Calu3 (cell line): Measurements from ENCODE around the gene SLC38A11. TPM values are rescaled to one million over a fixed set of nuclear protein-coding genes. Genes with fewer than 3 reads are reported as not detected.

ENCODE experiments used
- BruUV-seq: library from RNA; stranded (reverse); fragments of 400-500 nt; replicated peaks from 2 replicates; lab custom pipeline; 2021; lab: Mats Ljungman, UMichigan
- CTCF ChIA-PET: fragments of 300-600 bp; sonication (Branson Sonifier 250); formaldehyde crosslinking; loops from one replicate; lab custom pipeline; 2022; ENCODE audit warnings: antibody characterized with exemption; lab: Charles Lee
- DNase-seq: peaks from one replicate; pipeline ENCODE4 v3.0.0; 2022
- H3K27ac Mint-ChIP-seq: one replicate; pipeline ENCODE4 v1.8.0; 2022; ENCODE audit warnings: mixed read lengths; ENCODE audit not compliant: unreplicated experiment
- H3K27me3 Mint-ChIP-seq: one replicate; pipeline ENCODE4 v1.8.0; 2022; ENCODE audit warnings: mixed read lengths; ENCODE audit not compliant: unreplicated experiment
- H3K36me3 Mint-ChIP-seq: one replicate; pipeline ENCODE4 v1.8.0; 2022; ENCODE audit warnings: mild to moderate bottlenecking, moderate library complexity, mixed read lengths; ENCODE audit not compliant: insufficient read depth, unreplicated experiment
- H3K4me1 Mint-ChIP-seq: one replicate; pipeline ENCODE4 v1.8.0; 2022; ENCODE audit warnings: mild to moderate bottlenecking, low read depth, mixed read lengths; ENCODE audit not compliant: unreplicated experiment
- H3K4me3 Mint-ChIP-seq: one replicate; pipeline ENCODE4 v1.8.0; 2022; ENCODE audit warnings: mild to moderate bottlenecking, low read depth, moderate library complexity, mixed read lengths; ENCODE audit not compliant: unreplicated experiment
- H3K9me3 Mint-ChIP-seq: one replicate; pipeline ENCODE4 v1.8.0; 2022; ENCODE audit warnings: low read depth, mixed read lengths; ENCODE audit not compliant: unreplicated experiment
- CTCF ChIP-seq: fragments of 200-600 bp; IDR thresholded peaks from one replicate; pipeline ENCODE4 v1.8.0; 2022; ENCODE audit warnings: antibody characterized with exemption; ENCODE audit not compliant: unreplicated experiment
- intact Hi-C: fragments of 100-400 bp; cut with micrococcal nuclease; formaldehyde crosslinking; loops from one replicate; pipeline ENCODE4 v1.10.0; 2022; ENCODE audit not compliant: unreplicated experiment
- total RNA-seq: library from RNA; stranded (reverse); gene quantifications from 2 replicates; pipeline ENCODE4 v1.2.3, GENCODE V29; 2022

SLC38A11 gene
- total RNA-seq, 1 experiment from 2014 or later = 0.57 TPM

DNA sequence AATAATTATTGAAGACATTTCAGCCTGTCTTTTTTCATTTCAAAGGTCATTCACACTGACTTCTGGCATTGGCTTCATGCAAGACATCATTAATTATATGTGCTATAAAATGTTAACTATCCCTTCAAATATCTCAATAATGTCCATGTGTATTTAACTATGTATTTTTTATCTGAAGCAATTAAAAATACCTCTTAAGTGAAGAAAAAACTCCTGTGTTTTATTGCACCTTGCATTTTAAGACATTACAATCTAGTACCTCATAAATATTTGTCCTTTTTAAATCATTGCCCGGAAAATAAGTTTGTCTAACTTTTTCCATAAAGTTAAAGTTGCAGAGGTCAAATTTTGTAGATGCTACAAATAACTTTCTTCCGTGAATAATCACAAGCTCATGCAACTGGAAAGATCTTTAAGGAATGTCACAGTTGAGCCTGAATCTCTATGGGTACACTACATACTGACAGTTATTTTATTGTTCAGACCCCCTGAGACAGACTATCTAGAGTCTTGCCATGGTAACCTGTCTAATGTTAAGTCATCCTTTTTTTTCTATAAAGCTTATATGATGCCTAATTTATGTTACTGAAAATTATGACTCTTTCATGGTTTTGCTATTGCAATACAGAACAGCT lies 75.3 kb downstream of the SLC38A11 start:
- Mint-ChIP-seq H3K27me3 (no peaks in the 10 kb centered on the region), H3K4me3 (no peak overlapping the region), H3K4me1 (no peaks in the 10 kb centered on the region), H3K27ac (no peak overlapping the region), H3K9me3 (no peaks in the 10 kb centered on the region), H3K36me3 (no peaks in the 10 kb centered on the region)
- CTCF ChIA-PET = no interaction called here
- no peak for TF ChIP-seq CTCF
- DNase-seq = no peak
- BruUV-seq = no TSS peak
- intact Hi-C loops = no loop called here

- no peaks in the 10 kb centered on the region for H3K27me3 Mint-ChIP-seq
- H3K36me3 Mint-ChIP-seq = no peaks in the 10 kb centered on the region
- no peak for DNase-seq
- H3K27ac Mint-ChIP-seq = no peak overlapping the region
- no TSS peak for BruUV-seq
- TF ChIP-seq CTCF = no peak
- H3K9me3 Mint-ChIP-seq = no peaks in the 10 kb centered on the region
- CTCF ChIA-PET = interaction anchor here (1.2 kb wide), 1 partner anchor 18 kb away, joined by 4 read pairs; no protein-coding TSS in a partner anchor
- peaks cover 10% of the 10 kb centered on the region for H3K4me1 Mint-ChIP-seq
- no peak overlapping the region for H3K4me3 Mint-ChIP-seq
- intact Hi-C loops = no loop called here
Measured at GRCh38 chr2:164877927-164878326, 77.4 kb downstream of the SLC38A11 start.

DNA sequence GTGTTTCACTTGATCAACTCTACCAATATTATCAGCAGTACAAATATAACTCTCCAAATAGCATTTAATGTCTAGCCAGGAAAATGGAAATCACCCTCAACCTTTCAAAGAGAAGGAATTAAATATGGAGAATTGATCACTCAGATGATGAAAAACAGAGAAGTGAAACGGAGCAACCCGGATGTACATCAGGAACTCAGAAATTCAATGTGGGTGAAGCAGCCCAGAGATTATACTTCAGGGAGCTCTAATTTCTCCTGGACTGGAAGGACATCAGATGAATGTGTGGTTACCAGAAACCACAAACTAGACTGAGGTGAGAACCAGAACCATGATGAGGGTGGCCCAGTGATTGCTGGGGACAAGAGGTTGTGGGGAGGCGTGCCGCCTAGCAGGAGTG lies 78.2 kb downstream of the SLC38A11 start:
- intact Hi-C loops = no loop called here
- Mint-ChIP-seq H3K36me3 (no peaks in the 10 kb centered on the region), H3K4me1 (peaks cover 10% of the 10 kb centered on the region), H3K27me3 (no peaks in the 10 kb centered on the region), H3K4me3 (no peak overlapping the region), H3K9me3 (no peaks in the 10 kb centered on the region), H3K27ac (no peak overlapping the region)
- no TSS peak for BruUV-seq
- CTCF ChIA-PET = no interaction called here
- no peak for TF ChIP-seq CTCF
- DNase-seq = no peak

DNA sequence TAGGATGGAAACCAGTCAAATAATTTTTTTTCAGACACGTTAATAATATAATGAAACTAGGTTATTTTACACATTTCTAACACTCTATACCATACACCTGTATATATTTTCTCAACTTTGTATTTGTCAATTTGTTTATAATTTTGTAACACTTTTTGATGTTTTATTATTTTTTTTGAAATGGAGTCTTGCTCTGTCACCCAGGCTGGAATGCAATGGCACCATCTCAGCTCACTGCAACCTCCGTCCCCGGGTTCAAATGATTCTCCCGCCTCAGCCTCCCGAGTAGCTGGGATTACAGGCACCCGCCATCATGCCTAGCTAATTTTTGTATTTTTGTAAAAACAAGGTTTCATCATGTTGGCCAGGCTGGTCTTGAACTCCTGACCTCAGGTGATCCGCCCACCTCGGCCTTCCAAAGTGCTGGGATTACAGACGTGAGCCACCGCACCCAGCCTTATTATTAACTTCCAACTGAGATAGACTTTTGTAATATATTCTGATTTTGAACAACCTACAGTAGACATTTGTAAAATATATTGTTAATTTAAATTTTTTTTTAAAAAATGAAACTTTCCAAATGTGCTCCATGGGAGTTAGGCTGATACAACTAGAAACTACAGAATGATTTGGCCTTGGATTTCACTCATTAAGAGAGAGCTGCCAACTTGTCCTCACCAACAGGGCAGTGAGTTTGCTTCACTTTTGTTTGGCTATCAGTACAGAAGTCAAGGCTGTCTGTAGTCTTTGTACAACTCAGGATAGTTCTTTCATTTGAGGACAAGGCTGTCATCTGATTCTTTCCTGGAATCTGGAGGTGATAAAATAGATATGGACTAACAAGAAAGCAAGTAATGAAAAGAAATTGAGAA lies 79.8 kb downstream of the SLC38A11 start:
- no peak for DNase-seq
- no peaks in the 10 kb centered on the region for H3K27me3 Mint-ChIP-seq
- H3K36me3 Mint-ChIP-seq = no peaks in the 10 kb centered on the region
- H3K4me3 Mint-ChIP-seq = no peak overlapping the region
- peaks cover 10% of the 10 kb centered on the region for H3K4me1 Mint-ChIP-seq
- TF ChIP-seq CTCF = no peak
- intact Hi-C loops = no loop called here
- CTCF ChIA-PET = no interaction called here
- no peaks in the 10 kb centered on the region for H3K9me3 Mint-ChIP-seq
- BruUV-seq = no TSS peak
- H3K27ac Mint-ChIP-seq = no peak overlapping the region
